ENCODE results near the gene RNF14. TPM values are rescaled to one million over a fixed set of nuclear protein-coding genes. Genes with fewer than 3 reads are reported as not detected.

Gene RNF14
- total RNA-seq, 1 experiment from 2014 or later: 20.5 TPM

GRCh38 chr5:142024771-142025304, 55.9 kb downstream of the RNF14 start:
- Mint-ChIP-seq H3K4me1 (peaks cover 15% of the 10 kb centered on the region), H3K36me3 (peaks cover 6% of the 10 kb centered on the region), H3K9me3 (peaks cover 11% of the 10 kb centered on the region), H3K27ac (peak overlapping the region; percentile 97), H3K27me3 (ENCODE audit: low read depth) (peaks cover 5% of the 10 kb centered on the region; the same call in 1 of the 2 replicates), H3K4me3 (peak overlapping the region; percentile 79)
- peak; percentile 88 for DNase-seq (ENCODE audit: low spot score)
- no peak for TF ChIP-seq MXD4 (CRISPR knock-in tag; IDR thresholded peaks at IDR 0.05; ENCODE audit: borderline replicate concordance)
- TF ChIP-seq ZNF512 (CRISPR knock-in tag; IDR thresholded peaks at IDR 0.05; ENCODE audit: borderline replicate concordance): no peak
- TF ChIP-seq FOXP1 (CRISPR knock-in tag; IDR thresholded peaks at IDR 0.05; ENCODE audit: borderline replicate concordance): no peak
- TF ChIP-seq, protein P1, sequence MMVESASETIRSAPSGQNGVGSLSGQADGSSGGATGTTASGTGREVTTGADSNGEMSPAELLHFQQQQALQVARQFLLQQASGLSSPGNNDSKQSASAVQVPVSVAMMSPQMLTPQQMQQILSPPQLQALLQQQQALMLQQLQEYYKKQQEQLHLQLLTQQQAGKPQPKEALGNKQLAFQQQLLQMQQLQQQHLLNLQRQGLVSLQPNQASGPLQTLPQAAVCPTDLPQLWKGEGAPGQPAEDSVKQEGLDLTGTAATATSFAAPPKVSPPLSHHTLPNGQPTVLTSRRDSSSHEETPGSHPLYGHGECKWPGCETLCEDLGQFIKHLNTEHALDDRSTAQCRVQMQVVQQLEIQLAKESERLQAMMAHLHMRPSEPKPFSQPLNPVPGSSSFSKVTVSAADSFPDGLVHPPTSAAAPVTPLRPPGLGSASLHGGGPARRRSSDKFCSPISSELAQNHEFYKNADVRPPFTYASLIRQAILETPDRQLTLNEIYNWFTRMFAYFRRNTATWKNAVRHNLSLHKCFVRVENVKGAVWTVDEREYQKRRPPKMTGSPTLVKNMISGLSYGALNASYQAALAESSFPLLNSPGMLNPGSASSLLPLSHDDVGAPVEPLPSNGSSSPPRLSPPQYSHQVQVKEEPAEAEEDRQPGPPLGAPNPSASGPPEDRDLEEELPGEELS (CRISPR knock-in tag; IDR thresholded peaks at IDR 0.05): no peak
- TF ChIP-seq GABPB1 (CRISPR knock-in tag; IDR thresholded peaks at IDR 0.05): 0 out of 2 replicates have a peak, but pooled peaks have one; percentile 39
- TF ChIP-seq MAX (CRISPR knock-in tag; IDR thresholded peaks at IDR 0.05): 0 out of 2 replicates have a peak, but pooled peaks have one; percentile 28
- no peak for TF ChIP-seq ELF4 (CRISPR knock-in tag; IDR thresholded peaks at IDR 0.05; ENCODE audit: low read depth)
- TF ChIP-seq ETV6 (CRISPR knock-in tag; IDR thresholded peaks at IDR 0.05): 0 out of 2 replicates have a peak, but pooled peaks have one; percentile 21
- no peak for TF ChIP-seq USF1 (CRISPR knock-in tag; IDR thresholded peaks at IDR 0.05)
- TF ChIP-seq NFYB (CRISPR knock-in tag; conservative IDR thresholded peaks at IDR 0.05; ENCODE audit: low read depth): 0 out of 2 replicates have a peak, but pooled peaks have one; percentile 22
- 0 out of 2 replicates have a peak, but pooled peaks have one; percentile 15 for TF ChIP-seq SP1 (CRISPR knock-in tag; conservative IDR thresholded peaks at IDR 0.05)
- TF ChIP-seq SMAD4 (CRISPR knock-in tag; IDR thresholded peaks at IDR 0.05): no peak
- TF ChIP-seq, protein P2, sequence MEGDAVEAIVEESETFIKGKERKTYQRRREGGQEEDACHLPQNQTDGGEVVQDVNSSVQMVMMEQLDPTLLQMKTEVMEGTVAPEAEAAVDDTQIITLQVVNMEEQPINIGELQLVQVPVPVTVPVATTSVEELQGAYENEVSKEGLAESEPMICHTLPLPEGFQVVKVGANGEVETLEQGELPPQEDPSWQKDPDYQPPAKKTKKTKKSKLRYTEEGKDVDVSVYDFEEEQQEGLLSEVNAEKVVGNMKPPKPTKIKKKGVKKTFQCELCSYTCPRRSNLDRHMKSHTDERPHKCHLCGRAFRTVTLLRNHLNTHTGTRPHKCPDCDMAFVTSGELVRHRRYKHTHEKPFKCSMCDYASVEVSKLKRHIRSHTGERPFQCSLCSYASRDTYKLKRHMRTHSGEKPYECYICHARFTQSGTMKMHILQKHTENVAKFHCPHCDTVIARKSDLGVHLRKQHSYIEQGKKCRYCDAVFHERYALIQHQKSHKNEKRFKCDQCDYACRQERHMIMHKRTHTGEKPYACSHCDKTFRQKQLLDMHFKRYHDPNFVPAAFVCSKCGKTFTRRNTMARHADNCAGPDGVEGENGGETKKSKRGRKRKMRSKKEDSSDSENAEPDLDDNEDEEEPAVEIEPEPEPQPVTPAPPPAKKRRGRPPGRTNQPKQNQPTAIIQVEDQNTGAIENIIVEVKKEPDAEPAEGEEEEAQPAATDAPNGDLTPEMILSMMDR (IDR thresholded peaks at IDR 0.05): no peak
- POLR2A ChIA-PET: no interaction called here
- peak; percentile 100 for ATAC-seq
- CTCF ChIA-PET: interaction anchor here (1.0 to 2.6 kb wide), 5 partner anchors 11 to 120 kb away, joined by 3 to 17 read pairs (median 4); partner anchors contain the start of genes GNPDA1 and RNF14

DNA sequence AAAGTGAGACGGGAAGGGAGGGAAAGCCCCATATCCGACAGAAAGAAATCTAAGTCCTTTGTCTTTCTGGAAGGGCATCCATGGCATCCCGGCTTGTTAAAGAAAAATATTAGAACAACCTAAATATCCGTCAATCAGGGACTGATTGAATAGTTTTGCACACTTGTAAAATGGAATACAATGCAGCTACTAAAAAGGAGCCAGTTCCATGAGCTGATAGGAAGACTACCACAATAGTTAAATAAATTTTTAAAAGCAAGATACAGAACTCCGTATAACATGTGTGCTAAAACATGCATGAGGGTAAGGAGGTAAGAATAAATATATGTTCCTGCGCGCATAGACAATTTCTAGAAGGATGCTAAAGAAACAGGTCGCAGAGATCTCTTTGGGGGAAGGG, 56.7 kb downstream of the RNF14 start:
- Mint-ChIP-seq H3K36me3 (no peaks in the 10 kb centered on the region), H3K9me3 (peaks cover 4% of the 10 kb centered on the region; the same call in 1 of the 2 replicates), H3K4me1 (peaks cover 15% of the 10 kb centered on the region), H3K27ac (no peak overlapping the region), H3K27me3 (ENCODE audit: low read depth) (peaks cover 5% of the 10 kb centered on the region; the same call in 1 of the 2 replicates), H3K4me3 (peak overlapping the region; percentile 79)
- DNase-seq (ENCODE audit: low spot score) (no peak), ATAC-seq (no peak)
- CTCF ChIA-PET: interaction anchor here (0.5 to 2.6 kb wide), 5 partner anchors 12 to 323 kb away, joined by 4 to 17 read pairs (median 5); partner anchors contain the start of genes GNPDA1 and RNF14
- POLR2A ChIA-PET: no interaction called here
- TF ChIP-seq OVOL2 (CRISPR knock-in tag; IDR thresholded peaks at IDR 0.05; ENCODE audit: borderline replicate concordance) (no peak), AR (CRISPR knock-in tag; IDR thresholded peaks at IDR 0.05) (no peak), MXD4 (CRISPR knock-in tag; IDR thresholded peaks at IDR 0.05; ENCODE audit: borderline replicate concordance) (no peak), NFE2L1 (CRISPR knock-in tag; IDR thresholded peaks at IDR 0.05) (no peak)
- TF ChIP-seq, protein P3, sequence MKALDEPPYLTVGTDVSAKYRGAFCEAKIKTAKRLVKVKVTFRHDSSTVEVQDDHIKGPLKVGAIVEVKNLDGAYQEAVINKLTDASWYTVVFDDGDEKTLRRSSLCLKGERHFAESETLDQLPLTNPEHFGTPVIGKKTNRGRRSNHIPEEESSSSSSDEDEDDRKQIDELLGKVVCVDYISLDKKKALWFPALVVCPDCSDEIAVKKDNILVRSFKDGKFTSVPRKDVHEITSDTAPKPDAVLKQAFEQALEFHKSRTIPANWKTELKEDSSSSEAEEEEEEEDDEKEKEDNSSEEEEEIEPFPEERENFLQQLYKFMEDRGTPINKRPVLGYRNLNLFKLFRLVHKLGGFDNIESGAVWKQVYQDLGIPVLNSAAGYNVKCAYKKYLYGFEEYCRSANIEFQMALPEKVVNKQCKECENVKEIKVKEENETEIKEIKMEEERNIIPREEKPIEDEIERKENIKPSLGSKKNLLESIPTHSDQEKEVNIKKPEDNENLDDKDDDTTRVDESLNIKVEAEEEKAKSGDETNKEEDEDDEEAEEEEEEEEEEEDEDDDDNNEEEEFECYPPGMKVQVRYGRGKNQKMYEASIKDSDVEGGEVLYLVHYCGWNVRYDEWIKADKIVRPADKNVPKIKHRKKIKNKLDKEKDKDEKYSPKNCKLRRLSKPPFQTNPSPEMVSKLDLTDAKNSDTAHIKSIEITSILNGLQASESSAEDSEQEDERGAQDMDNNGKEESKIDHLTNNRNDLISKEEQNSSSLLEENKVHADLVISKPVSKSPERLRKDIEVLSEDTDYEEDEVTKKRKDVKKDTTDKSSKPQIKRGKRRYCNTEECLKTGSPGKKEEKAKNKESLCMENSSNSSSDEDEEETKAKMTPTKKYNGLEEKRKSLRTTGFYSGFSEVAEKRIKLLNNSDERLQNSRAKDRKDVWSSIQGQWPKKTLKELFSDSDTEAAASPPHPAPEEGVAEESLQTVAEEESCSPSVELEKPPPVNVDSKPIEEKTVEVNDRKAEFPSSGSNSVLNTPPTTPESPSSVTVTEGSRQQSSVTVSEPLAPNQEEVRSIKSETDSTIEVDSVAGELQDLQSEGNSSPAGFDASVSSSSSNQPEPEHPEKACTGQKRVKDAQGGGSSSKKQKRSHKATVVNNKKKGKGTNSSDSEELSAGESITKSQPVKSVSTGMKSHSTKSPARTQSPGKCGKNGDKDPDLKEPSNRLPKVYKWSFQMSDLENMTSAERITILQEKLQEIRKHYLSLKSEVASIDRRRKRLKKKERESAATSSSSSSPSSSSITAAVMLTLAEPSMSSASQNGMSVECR (CRISPR knock-in tag; IDR thresholded peaks at IDR 0.05; ENCODE audit: borderline replicate concordance): no peak
- TF ChIP-seq, protein P4, sequence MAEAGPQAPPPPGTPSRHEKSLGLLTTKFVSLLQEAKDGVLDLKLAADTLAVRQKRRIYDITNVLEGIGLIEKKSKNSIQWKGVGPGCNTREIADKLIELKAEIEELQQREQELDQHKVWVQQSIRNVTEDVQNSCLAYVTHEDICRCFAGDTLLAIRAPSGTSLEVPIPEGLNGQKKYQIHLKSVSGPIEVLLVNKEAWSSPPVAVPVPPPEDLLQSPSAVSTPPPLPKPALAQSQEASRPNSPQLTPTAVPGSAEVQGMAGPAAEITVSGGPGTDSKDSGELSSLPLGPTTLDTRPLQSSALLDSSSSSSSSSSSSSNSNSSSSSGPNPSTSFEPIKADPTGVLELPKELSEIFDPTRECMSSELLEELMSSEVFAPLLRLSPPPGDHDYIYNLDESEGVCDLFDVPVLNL (CRISPR knock-in tag; IDR thresholded peaks at IDR 0.05; ENCODE audit: borderline replicate concordance, low read depth): no peak
